ENCODE data around the gene LHX4. TPM values are rescaled to one million over a fixed set of nuclear protein-coding genes. Genes with fewer than 3 reads are reported as not detected.

Gene LHX4
- total and polyA plus RNA-seq, 10 donors: 0.02 to 2.0 (median 0.03) TPM; not detected in 5

DNA sequence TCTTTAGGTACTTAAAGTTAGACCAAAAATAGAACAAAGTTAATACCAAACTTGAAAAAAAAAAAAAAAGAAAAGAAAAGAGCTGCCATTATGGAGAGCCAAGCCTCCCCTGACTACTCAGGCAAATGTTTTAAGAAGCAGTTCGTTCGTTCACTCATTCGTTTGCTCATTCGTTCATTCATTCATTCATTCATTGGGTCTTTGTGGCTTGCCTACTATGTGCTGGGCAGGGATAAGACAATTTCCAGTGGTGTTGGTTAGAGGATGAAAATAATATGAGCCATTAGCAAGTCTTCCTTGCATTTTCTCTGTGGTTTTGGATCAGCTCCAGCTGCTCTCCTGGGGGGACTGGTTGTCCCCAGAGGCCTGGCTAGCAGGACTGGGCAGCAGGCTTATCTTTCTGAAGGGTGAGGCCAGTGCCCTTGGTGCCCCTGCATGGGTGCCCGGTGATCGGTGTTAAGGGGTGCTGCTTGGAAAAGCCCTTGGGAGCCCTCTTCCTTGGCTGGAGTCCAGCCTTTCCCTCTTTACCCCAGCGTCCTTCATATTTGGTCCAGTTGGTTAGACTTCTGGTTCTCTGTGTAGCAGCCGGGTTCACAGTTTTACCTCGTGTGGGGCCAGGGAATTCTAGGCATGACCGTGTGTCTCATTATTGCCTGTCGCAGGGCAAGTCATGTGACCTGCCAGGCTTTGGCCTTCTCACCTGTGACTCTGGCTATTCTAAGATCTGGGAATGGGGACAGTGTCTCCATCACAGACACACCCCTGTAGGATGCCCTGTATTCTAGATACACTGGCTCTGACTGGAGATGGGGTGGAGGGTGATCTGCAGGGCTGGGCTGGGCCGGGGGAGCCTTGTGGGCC is 32.8 kb downstream of the LHX4 start:
- intact Hi-C loops (cut with DNase I; ENCODE audit: low total_unique reads): no loop called here
- H3K27ac ChIP-seq: no peak overlapping the region
- no peak for TF ChIP-seq POLR2A (IDR thresholded peaks at IDR 0.05)
- H3K36me3 ChIP-seq: no peaks in the 10 kb centered on the region
- H3K27me3 ChIP-seq (replicated peaks in 1 of 7): peaks cover 0 to 51% (median 14%) of the 10 kb centered on the region in 7 donors
- DNase-seq: peak; percentile 41
- whole genome bisulfite sequencing, 5 donors: 73 to 82% (median 80%) methylated on average over 11 to 12 of the region's 12 CpGs
- no peak overlapping the region for H3K4me3 ChIP-seq
- H3K4me1 ChIP-seq: no peaks in the 10 kb centered on the region
- no peaks in the 10 kb centered on the region for H3K9me3 ChIP-seq

DNA sequence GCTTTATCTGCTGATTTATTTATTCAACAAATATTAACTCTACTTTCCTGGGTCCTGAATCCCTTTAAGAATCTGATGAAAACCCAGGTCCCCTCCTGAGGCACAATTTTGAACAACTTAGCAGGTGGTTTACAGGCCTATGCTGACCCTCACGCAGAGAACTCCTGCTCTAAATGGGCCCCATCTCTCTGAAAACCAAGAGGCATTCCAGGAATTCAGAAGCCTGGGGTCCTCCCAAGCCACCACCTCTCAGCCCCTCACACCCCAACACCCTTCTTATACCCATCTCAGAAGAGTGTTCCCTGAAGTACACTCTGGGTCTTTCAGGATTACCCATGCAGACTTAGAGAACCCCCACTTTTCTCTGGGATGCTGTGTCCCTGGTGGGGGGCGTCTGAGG is 34.5 kb downstream of the LHX4 start:
- intact Hi-C loops (cut with DNase I; ENCODE audit: low total_unique reads): no loop called here
- Histone ChIP-seq H3K36me3 (no peaks in the 10 kb centered on the region), H3K27ac (no peak overlapping the region), H3K27me3 (replicated peaks in 1 of 7) (peaks cover 0 to 33% (median 0%) of the 10 kb centered on the region in 7 donors), H3K4me1 (no peaks in the 10 kb centered on the region), H3K9me3 (no peaks in the 10 kb centered on the region), H3K4me3 (no peak overlapping the region)
- TF ChIP-seq POLR2A (IDR thresholded peaks at IDR 0.05) (no peak), POLR2AphosphoS5 (IDR thresholded peaks at IDR 0.05) (no peak)
- TF ChIP-seq, protein P1, sequence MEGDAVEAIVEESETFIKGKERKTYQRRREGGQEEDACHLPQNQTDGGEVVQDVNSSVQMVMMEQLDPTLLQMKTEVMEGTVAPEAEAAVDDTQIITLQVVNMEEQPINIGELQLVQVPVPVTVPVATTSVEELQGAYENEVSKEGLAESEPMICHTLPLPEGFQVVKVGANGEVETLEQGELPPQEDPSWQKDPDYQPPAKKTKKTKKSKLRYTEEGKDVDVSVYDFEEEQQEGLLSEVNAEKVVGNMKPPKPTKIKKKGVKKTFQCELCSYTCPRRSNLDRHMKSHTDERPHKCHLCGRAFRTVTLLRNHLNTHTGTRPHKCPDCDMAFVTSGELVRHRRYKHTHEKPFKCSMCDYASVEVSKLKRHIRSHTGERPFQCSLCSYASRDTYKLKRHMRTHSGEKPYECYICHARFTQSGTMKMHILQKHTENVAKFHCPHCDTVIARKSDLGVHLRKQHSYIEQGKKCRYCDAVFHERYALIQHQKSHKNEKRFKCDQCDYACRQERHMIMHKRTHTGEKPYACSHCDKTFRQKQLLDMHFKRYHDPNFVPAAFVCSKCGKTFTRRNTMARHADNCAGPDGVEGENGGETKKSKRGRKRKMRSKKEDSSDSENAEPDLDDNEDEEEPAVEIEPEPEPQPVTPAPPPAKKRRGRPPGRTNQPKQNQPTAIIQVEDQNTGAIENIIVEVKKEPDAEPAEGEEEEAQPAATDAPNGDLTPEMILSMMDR (IDR thresholded peaks at IDR 0.05 in 8 of 11, conservative IDR thresholded peaks at IDR 0.05 in 3 of 11): no peak
- peak; percentile 43 for DNase-seq
- 59 to 82% (median 65%) methylated on average over 2 of the region's 2 CpGs for WGBS, 5 donors

DNA sequence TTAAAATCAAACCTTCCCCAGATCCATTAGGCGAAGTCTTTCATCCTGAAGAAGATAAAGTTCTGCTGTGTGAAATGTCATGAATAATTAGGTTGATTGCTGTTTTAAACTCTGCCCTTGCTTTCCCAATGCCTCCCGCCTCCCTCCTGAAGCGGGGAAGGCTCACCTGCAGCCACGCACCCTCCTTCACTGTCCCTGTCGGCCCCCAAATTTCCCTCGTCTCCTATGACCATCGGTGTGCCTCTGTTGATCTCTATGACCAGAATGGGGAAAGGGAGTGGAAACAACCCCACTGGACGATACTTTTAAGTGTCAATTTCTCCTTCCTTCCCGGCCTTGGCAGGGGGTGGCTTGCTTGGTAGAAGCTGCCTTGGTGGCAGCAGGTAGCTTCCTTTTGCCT is 35.1 kb downstream of the LHX4 start:
- no peak for TF ChIP-seq POLR2AphosphoS5 (IDR thresholded peaks at IDR 0.05)
- TF ChIP-seq, protein P1 (IDR thresholded peaks at IDR 0.05 in 8 of 11, conservative IDR thresholded peaks at IDR 0.05 in 3 of 11): no peak
- no peak overlapping the region for H3K27ac ChIP-seq
- no peaks in the 10 kb centered on the region for H3K36me3 ChIP-seq
- H3K4me1 ChIP-seq: no peaks in the 10 kb centered on the region
- no peaks in the 10 kb centered on the region for H3K9me3 ChIP-seq
- no peak overlapping the region for H3K4me3 ChIP-seq
- WGBS, 5 donors: 69 to 81% (median 76%) methylated on average over 9 of the region's 9 CpGs
- peaks cover 0 to 27% (median 0%) of the 10 kb centered on the region in 7 donors for H3K27me3 ChIP-seq (replicated peaks in 1 of 7)
- intact Hi-C loops (cut with DNase I; ENCODE audit: low total_unique reads): no loop called here
- peak; percentile 20 for DNase-seq

DNA sequence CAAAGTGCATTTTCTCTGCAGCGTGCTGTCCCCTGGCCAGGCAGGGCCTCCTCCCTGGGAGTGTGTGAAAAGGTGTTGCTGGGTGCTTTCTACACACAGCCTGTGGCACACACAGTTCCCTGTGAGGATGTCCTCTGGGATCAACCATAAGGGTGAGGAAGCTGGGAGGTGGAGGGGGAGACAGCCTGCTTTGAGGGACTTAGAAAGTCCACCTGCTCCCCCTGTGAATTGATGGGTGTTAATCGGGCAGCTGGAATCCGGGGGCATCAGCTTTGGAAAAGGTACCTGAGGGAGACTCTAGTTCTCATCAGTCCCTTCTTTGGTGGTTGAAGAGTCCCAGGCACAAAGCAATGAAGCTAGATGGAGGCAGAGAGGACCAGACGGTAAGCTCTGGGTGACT is 35.8 kb downstream of the LHX4 start:
- Histone ChIP-seq H3K4me1 (no peaks in the 10 kb centered on the region), H3K36me3 (no peaks in the 10 kb centered on the region), H3K4me3 (no peak overlapping the region), H3K27me3 (replicated peaks in 1 of 7) (peaks cover 0 to 21% (median 0%) of the 10 kb centered on the region in 7 donors), H3K9me3 (no peaks in the 10 kb centered on the region), H3K27ac (no peak overlapping the region)
- TF ChIP-seq, protein P1 (IDR thresholded peaks at IDR 0.05 in 8 of 11, conservative IDR thresholded peaks at IDR 0.05 in 3 of 11): no peak
- 69 to 90% (median 80%) methylated on average over 4 of the region's 4 CpGs for WGBS, 5 donors
- intact Hi-C loops (cut with DNase I; ENCODE audit: low total_unique reads): no loop called here
- DNase-seq: no peak
